NT2/D1 (cell line): ENCODE data around the gene USH2A.

ENCODE experiments used
- DNase-seq: peaks from one replicate; pipeline ENCODE4 v3.0.0-alpha.2; 2011; ENCODE audit warnings: low read depth, low spot score
- H3K27me3 ChIP-seq: 2 replicates; pipeline ENCODE4 v1.6.0; 2011; ENCODE audit warnings: mild to moderate bottlenecking; ENCODE audit not compliant: insufficient read length, insufficient read depth
- H3K36me3 ChIP-seq: 2 replicates; pipeline ENCODE4 v1.6.1; 2011; ENCODE audit warnings: mild to moderate bottlenecking, low read length, mixed read lengths; ENCODE audit not compliant: insufficient read depth, insufficient read length
- H3K4me1 ChIP-seq: 2 replicates; pipeline ENCODE4 v1.5.1; 2011; ENCODE audit not compliant: insufficient read depth, insufficient read length
- H3K4me3 ChIP-seq: 2 replicates; pipeline ENCODE4 v1.5.1; 2011; ENCODE audit warnings: low read depth; ENCODE audit not compliant: insufficient read length
- H3K9ac ChIP-seq: 2 replicates; pipeline ENCODE4 v1.6.0; 2011; ENCODE audit warnings: low read depth; ENCODE audit not compliant: insufficient read length
- H3K9me3 ChIP-seq: 2 replicates; pipeline ENCODE4 v1.5.1; 2011; ENCODE audit warnings: mild to moderate bottlenecking, low read length; ENCODE audit not compliant: insufficient read depth
- SUZ12 ChIP-seq: IDR thresholded peaks from 2 replicates; pipeline ENCODE4 v1.6.1; 2011; ENCODE audit not compliant: insufficient read length, insufficient read depth; ENCODE audit errors: extremely low read depth
- YY1 ChIP-seq: IDR thresholded peaks from 2 replicates; pipeline ENCODE4 v1.6.1; 2011; ENCODE audit not compliant: insufficient read length, insufficient read depth
- ZNF274 ChIP-seq: IDR thresholded peaks from 2 replicates; pipeline ENCODE4 v1.6.1; 2011; ENCODE audit warnings: mild to moderate bottlenecking, low read depth, low read length

USH2A gene

GRCh38 chr1:215597961-215598360 lies 825.3 kb downstream of the USH2A start:
- no peak for TF ChIP-seq YY1
- no peak for TF ChIP-seq SUZ12
- no peak for TF ChIP-seq ZNF274
- H3K9me3 ChIP-seq, result no peaks in the 10 kb centered on the region
- DNase-seq, result no peak

GRCh38 chr1:215595231-215595630 lies 828.0 kb downstream of the USH2A start:
- Histone ChIP-seq H3K36me3 (peaks cover 26% of the 10 kb centered on the region), H3K9ac (no peak overlapping the region), H3K4me3 (no peak overlapping the region), H3K4me1 (no peaks in the 10 kb centered on the region), H3K9me3 (no peaks in the 10 kb centered on the region), H3K27me3 (no peaks in the 10 kb centered on the region)
- TF ChIP-seq SUZ12, result no peak
- no peak for TF ChIP-seq YY1
- no peak for TF ChIP-seq ZNF274
- DNase-seq, result no peak

More at GRCh38 chr1:215597961-215598360, 825.3 kb downstream of the USH2A start:
- Histone ChIP-seq H3K9ac (no peak overlapping the region), H3K36me3 (peaks cover 30% of the 10 kb centered on the region), H3K4me3 (no peak overlapping the region), H3K4me1 (no peaks in the 10 kb centered on the region), H3K27me3 (no peaks in the 10 kb centered on the region)

- Histone ChIP-seq H3K4me3 (no peak overlapping the region), H3K9me3 (no peaks in the 10 kb centered on the region), H3K27me3 (no peaks in the 10 kb centered on the region), H3K9ac (no peak overlapping the region), H3K4me1 (no peaks in the 10 kb centered on the region), H3K36me3 (peaks cover 30% of the 10 kb centered on the region)
- no peak for DNase-seq
- no peak for TF ChIP-seq ZNF274
- TF ChIP-seq YY1, result no peak
- no peak for TF ChIP-seq SUZ12
These were observed 828.6 kb downstream of the USH2A start for GRCh38 chr1:215594640-215595039.

GRCh38 chr1:215590779-215591491 lies 832.3 kb downstream of the USH2A start:
- Histone ChIP-seq H3K4me3 (no peak overlapping the region), H3K36me3 (peaks cover 24% of the 10 kb centered on the region), H3K9me3 (no peaks in the 10 kb centered on the region), H3K27me3 (no peaks in the 10 kb centered on the region), H3K4me1 (no peaks in the 10 kb centered on the region), H3K9ac (no peak overlapping the region)
- no peak for TF ChIP-seq ZNF274
- no peak for DNase-seq

- TF ChIP-seq ZNF274 (no peak), SUZ12 (no peak), YY1 (no peak)
- Histone ChIP-seq H3K9ac (no peak overlapping the region), H3K9me3 (peaks cover 1% of the 10 kb centered on the region; the same call in 1 of the 2 replicates), H3K4me1 (no peaks in the 10 kb centered on the region), H3K36me3 (peaks cover 25% of the 10 kb centered on the region), H3K27me3 (no peaks in the 10 kb centered on the region), H3K4me3 (no peak overlapping the region)
- DNase-seq, result no peak
These were observed 833.4 kb downstream of the USH2A start for GRCh38 chr1:215589650-215590435.

GRCh38 chr1:215584389-215584788 lies 838.9 kb downstream of the USH2A start:
- Histone ChIP-seq H3K36me3 (peaks cover 47% of the 10 kb centered on the region), H3K9ac (no peak overlapping the region)

GRCh38 chr1:215583185-215583749 lies 840.0 kb downstream of the USH2A start:
- Histone ChIP-seq H3K9me3 (peaks cover 11% of the 10 kb centered on the region; the same call in 1 of the 2 replicates), H3K4me1 (no peaks in the 10 kb centered on the region), H3K4me3 (no peak overlapping the region), H3K27me3 (no peaks in the 10 kb centered on the region), H3K36me3 (peaks cover 53% of the 10 kb centered on the region), H3K9ac (no peak overlapping the region)
- peak; percentile 22 for DNase-seq
- no peak for TF ChIP-seq SUZ12
- no peak for TF ChIP-seq ZNF274
- no peak for TF ChIP-seq YY1

More at GRCh38 chr1:215584389-215584788, 838.9 kb downstream of the USH2A start:
- Histone ChIP-seq H3K27me3 (no peaks in the 10 kb centered on the region), H3K4me1 (no peaks in the 10 kb centered on the region), H3K4me3 (no peak overlapping the region), H3K9me3 (peaks cover 11% of the 10 kb centered on the region; the same call in 1 of the 2 replicates)
- no peak for DNase-seq
- TF ChIP-seq ZNF274 (no peak), YY1 (no peak), SUZ12 (no peak)
